GM19468 (cell line): Measurements from ENCODE around the gene FIBP.
A peak's percentile ranks its signal among the peaks of the same experiment; 100 is the strongest.

Experiments
- ATAC-seq: cut with Tn5 transposase; IDR thresholded peaks from one replicate; pipeline ENCODE4 v1.9.1; 2021; ENCODE audit warnings: mild to moderate bottlenecking, moderate library complexity, moderate number of reproducible peaks; ENCODE audit not compliant: unreplicated experiment; ENCODE audit errors: extremely low read depth

The FIBP gene

DNA sequence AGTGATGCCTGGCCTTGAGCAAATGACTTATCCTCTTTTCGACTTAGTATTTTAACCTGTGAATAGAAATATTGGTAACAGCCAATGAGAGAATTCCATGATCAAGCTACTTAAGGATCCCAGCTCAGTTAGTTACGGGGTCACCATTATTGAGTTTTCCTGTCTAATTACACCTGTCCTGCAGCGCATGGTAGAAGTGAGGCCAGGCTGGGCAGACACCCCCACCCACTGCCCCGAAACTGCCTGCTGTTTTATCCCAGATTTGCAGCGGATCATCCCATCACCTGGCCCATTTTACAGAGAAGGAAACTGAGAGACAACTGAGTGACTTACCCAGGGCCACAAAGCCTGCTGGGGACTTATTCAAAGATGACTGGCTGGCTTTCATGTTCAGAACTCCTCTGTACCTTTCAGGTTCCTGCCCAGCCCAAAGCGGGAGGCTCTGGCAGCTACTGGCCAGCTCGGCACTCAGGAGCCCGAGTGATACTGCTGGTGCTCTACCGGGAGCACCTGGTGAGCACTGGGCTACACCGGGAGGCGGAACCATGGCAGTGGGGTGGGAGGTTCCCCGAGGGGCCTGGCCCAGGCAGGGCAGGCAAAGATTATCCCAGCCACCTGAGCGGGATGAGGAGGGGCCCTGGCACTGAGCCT is 26.6 kb downstream of the FIBP start:
- no peak for ATAC-seq

- ATAC-seq = no peak
These were observed 27.1 kb downstream of the FIBP start for GRCh38 chr11:65861165-65861505.

DNA sequence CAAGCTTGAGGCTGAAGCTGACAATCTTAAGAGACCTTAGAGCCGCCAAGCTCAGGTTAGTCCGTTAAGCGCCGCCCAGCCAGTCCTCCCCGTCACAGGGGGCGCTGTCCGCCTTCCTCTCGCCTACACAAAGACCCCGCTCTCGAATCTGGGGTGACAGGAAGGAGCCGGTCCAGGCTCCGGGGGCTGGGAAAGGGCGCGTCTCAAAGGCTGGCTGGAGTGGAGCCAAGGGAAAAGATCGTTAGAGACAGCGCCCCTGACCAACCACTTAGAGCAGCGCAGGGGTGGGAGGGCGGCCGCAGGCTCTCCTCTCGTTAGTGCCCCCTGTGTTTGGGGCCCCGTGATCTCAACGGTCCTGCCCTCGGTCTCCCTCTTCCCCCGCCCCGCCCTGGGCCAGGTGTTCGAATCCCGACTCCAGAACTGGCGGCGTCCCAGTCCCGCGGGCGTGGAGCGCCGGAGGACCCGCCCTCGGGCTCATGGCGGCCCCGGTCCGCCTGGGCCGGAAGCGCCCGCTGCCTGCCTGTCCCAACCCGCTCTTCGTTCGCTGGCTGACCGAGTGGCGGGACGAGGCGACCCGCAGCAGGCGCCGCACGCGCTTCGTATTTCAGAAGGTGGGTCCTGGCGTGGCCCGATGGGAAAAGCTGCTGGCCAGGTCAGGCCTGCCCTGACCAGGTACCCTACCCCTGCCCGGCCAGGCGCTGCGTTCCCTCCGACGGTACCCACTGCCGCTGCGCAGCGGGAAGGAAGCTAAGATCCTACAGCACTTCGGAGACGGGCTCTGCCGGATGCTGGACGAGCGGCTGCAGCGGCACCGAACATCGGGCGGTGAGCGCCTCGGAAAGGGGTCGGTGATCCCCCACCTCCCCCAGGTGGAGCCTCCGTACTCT is 27.8 kb downstream of the FIBP start, which contains the start of gene MUS81:
TSS of gene MUS81 (plus strand) at position 156 of the 887 bp plus-strand sequence. CDS start at position 477, 321 bp downstream.
- no peak for ATAC-seq

DNA sequence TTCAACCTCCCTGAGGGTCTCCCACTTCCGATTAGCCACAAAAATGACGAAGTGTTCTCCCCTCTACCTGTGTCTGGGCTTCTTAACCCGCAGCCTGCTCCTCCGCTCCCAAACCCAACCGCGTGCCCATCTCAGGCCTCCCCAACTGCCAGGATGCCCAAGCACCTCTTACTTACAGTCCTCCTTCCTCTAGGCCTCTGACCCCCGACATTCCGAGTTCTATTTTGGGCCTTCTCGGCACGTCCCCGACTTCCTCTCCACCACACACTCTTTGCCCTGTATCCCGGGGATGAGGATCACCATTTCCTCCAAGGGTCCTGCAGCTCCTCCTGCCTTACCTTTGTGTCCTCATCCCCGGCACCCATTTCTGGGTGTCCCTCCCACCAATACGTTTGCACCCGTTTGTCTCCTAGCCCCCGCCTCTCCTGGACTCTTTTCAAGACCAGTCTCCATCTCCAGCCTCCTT is 28.4 kb downstream of the FIBP start:
- no peak for ATAC-seq

- peak; percentile 31 for ATAC-seq
These were observed 29.0 kb downstream of the FIBP start for GRCh38 chr11:65859095-65859811.

DNA sequence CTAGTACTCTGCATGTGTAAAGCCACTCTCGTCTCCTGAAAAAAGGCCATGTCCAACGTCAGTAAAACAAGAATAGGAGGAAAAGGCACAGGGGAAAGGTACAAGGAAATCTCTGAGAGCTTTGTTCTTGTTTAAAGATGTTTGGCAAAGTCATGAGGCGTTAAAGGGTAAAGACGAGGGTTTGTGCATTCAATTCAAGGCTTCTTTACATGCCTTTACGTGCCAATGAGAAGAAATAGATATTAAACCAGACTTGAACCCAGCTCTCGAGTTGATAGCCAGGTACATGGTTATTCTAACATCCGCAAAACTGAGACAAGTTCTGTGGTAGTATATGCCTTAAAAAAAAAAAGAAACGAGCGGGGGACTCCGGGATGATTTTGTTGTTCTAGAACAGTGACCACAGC is 29.6 kb downstream of the FIBP start:
- ATAC-seq = no peak

GRCh38 chr11:65857853-65858680 is 30.2 kb downstream of the FIBP start, which contains the start of gene CFL1:
Gene CFL1, minus strand, starts transcription at chr11:65858180. Its CDS starts 81 bp downstream, at chr11:65858099.
- ATAC-seq = peak; percentile 30

- no peak for ATAC-seq
These were observed 30.8 kb downstream of the FIBP start for GRCh38 chr11:65857500-65857852.

DNA sequence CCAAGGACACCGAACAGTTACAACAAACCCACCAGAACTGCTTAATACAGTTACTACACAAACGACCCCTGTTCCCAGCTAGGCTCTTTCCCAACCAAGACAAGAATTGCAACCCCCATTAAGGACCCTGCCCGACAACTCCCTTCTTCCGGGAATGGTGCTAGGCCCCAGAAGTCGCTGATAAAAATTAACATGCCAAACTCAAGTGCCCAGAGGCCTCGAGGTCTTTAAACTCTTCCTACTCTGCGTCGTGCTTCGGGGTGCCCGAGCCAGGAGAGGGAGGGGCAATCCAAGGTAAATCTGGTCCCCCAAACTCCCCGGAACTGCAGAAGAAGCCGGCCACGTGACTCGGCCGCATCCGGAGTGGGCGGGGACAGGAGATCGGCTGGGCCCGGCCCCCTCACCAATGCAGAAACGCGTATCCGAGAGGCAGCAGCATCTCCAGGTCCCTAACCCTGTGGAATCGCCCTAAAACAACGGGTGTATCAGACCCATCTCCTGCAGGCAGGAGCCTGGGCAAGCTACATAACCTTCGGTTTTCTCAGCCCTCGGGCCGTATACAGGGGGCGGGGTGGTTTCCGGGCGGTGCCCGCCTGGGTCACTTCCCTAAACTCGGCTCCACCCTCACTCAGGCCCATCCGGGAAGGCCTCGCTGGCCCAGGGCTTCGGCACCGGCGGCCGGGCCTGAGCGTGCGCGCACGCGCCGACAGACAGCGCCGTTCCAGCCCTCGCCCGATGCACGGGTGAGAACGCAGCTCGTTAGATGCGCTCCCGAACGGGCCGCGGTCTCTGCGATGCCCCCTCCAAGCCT is 31.4 kb downstream of the FIBP start:
- peak; percentile 14 for ATAC-seq

GRCh38 chr11:65855927-65856363 is 32.3 kb downstream of the FIBP start:
- ATAC-seq = no peak

DNA sequence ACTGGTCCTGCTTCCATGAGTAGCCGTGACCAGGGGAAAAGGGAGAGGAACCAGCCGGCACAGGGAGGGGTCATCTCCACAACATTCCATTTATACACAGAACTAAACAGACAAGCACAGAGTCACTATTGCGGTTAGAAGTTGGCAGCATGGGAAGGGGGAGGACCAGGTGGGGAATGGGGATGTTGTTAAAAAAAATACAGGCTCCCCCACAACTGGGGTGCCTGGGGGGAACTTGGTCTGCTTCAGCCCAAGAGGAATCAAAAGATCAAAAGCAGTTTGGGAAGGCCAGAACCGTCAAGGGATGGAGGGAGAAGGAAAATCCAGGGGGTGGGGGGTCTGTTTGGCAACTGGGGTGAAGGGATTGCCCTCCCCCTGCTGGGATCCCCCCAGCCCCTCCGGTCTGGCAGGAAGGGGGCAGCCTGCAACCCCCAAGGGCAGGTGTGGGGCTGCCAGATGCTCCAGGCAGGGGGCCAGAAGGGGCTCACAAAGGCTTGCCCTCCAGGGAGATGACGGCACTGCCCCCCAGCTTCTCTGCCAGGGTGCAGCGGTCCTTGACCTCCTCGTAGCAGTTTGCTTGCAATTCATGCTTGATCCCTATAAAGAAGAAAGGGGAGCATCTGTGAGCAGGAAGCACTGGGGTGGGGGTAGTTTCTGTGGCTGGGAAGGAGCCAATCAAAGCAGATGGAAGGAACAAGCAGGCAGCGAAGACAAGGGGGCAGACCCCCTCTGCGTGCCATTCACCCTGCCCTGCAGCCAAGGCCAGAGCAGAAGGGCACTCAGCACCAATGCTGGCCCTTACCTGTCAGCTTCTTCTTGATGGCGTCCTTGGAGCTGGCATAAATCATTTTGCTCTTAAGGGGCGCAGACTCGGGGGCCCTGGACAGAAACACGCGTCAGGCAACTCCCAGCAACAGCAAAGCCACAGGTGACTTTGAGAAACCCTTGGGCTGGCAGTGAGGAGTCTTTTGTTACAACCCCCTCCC is 33.1 kb downstream of the FIBP start:
- no peak for ATAC-seq

DNA sequence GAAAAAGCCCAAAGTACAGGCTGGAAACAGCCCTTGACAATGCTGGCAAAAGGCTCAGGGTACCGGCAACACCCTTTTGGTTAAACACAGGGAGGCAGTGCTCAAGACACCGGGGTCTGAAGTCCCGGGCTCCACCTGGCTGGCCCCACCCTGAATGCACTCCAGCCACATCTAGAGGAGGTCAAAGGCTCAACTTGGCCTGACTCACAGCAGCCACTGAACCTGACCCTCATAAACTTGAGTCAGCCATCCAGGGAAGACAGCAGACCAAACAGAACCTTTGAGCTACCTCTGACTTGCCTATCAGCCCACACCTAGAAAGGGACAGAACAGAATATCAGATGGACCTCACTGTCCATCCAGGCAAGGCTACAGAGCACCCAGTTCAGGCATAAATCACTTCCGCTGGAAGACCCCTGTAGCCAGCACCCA is 34.1 kb downstream of the FIBP start:
- no peak for ATAC-seq

DNA sequence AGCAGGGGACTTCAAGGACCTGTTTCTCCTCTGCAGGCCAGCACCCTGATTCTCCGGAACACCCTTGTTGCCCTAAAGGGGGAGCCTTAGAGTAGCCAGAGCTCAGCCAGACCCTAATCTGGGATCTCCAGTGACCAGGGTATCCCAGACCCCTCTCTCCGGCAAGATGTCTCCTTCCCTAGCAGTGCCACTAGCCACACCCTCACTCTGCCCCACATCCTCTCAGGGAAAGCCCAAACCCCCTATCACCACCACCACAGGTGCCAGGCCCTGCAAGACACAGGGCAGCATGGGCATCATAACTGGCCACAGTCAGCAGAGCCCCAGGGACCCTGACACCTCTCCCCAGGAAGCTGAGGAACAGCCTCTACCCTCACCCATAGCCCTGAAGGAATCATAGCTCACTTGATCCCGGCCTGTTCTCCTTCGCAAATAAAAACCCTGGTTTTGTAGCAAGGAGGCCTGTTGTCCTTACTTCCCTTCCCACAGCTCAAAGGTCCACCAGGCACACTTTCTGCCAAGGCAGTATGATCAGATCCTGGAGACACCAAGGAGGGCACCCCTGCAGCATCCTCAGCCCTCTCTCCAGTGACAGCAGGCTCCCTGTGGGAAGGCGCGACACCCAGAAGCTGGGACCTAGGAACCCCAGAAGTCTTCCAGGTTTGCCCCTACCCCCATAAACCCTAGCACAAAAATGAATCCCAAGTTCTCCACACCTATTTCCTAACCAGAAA is 34.9 kb downstream of the FIBP start:
- no peak for ATAC-seq

DNA sequence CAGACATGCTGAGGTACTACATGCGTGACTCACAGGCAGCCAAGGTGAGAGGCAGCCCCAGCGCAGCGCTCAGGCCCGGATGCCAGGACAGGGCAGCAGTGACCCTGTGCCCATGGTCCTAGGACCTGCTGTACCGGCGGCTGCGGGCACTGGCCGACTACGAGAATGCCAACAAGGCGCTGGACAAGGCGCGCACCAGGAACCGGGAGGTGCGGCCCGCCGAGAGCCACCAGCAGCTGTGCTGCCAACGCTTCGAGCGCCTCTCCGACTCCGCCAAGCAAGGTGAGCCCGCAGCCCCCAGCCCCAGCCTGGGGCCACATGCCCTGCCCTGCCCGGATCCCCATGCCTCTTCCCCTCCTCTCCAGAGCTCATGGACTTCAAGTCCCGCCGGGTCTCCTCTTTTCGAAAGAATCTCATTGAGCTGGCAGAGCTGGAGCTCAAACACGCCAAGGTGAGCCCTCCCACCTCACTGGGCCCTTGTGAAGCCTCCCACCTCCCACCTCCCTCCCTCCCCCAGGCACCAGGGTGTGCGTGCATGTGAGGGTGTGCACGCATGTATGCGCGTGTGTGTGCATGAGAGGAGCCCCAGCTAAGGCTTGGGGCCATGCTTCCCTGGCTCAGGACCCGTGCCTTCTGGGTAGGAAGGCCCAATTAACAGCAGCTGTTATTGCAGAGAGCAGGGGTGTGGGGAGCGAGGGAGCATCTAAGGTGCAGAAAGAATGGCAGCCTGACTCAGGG is 35.6 kb downstream of the FIBP start:
- no peak for ATAC-seq

- ATAC-seq = no peak
These were observed 36.3 kb downstream of the FIBP start for GRCh38 chr11:65851811-65852507.

DNA sequence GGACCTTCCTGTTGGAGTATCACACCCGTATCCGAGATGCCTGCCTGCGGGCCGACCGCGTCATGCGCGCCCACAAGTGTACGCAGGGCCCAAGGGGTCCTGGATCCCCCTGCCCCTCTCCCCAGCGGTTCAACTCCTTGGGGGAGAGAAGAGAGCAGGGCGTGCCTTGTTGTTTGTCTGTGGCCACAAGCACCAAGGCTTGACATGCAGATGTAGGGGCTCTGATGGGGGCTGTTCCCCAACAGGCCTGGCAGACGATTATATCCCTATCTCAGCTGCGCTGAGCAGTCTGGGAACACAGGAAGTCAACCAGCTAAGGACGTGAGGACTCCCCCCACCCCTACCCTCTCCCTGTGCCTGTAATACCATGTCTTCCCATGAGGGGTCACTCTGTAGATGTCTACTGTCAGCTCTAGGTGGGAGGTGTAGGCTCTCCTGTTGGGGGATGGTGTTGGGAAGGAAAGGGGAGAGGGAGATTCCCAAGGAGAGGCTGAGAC is 37.1 kb downstream of the FIBP start:
- ATAC-seq = no peak
